Testis (tissue), 3 donors: Measurements from ENCODE around the gene TRPC4AP. TPM values are rescaled to one million over a fixed set of nuclear protein-coding genes. Genes with fewer than 3 reads are reported as not detected.
"Not testable (repeated sequence)": the region's sequence is repeated elsewhere in the genome, so short reads cannot be mapped to it uniquely, and the experiment has no call there.

Source experiments
- DNase-seq: peaks from one replicate; pipeline ENCODE4 v3.0.0-alpha.2; 2019
- H3K27ac ChIP-seq, 2 donors: fragments of 200-600 bp; sonication (generic); one replicate each; pipeline ENCODE4 v1.5.1; 2019
- H3K27me3 ChIP-seq: fragments of 200-600 bp; sonication (generic); one replicate; pipeline ENCODE4 v1.5.1; 2019
- H3K36me3 ChIP-seq: fragments of 200-600 bp; sonication (generic); one replicate; pipeline ENCODE4 v1.5.1; 2017; ENCODE audit warnings: low read depth; ENCODE audit errors: missing control alignments
- H3K4me1 ChIP-seq: fragments of 200-600 bp; sonication (generic); one replicate; pipeline ENCODE4 v1.5.1; 2019
- H3K4me3 ChIP-seq, 2 donors: fragments of 200-600 bp; sonication (generic); one replicate each; pipeline ENCODE4 v1.5.1; 2017 to 2019
- H3K9me3 ChIP-seq: fragments of 200-600 bp; sonication (generic); one replicate; pipeline ENCODE4 v1.5.1; 2017
- POLR2A ChIP-seq: fragments of 450-650 bp; IDR thresholded peaks from one replicate; pipeline ENCODE4 v1.6.1; 2017; ENCODE audit warnings: antibody characterized with exemption, mild to moderate bottlenecking, moderate library complexity
- WGBS, 2 donors: methylation state at CpG; one replicate each; pipeline ENCODE4 v1.1.5; 2018; 5-methylcytosine and 5-hydroxymethylcytosine counted together
- intact Hi-C: fragments of 100-400 bp; cut with DNase I; formaldehyde crosslinking; loops from one replicate; pipeline ENCODE4 v1.15.1; 2023; ENCODE audit warnings: low total_unique reads
- polyA plus RNA-seq: library from polyadenylated mRNA; stranded (reverse); fragments of 350-450 nt; fragmentation: Illumina TruSeq; extraction: RNeasy Lipid Tissue Mini Kit (QIAGEN cat#74804); gene quantifications from one replicate; pipeline ENCODE4 v1.2.3, GENCODE V29; 2014; ENCODE audit warnings: low read depth, low replicate concordance; ENCODE audit not compliant: insufficient read depth
- total RNA-seq, 2 donors: library from RNA; depleted of rRNA; stranded (reverse); fragments of >200 nt; gene quantifications; one replicate each; pipeline ENCODE4 v1.2.3, GENCODE V29; 2016
- TF ChIP-seq, protein P1 (sequence below), 3 experiments: fragments of 450-650 bp in 2 of 3; fragments of 200-600 bp in 1 of 3; sonication (generic) in 1 of 3; IDR thresholded peaks; one replicate each; pipeline ENCODE4 v1.5.1; 2016 to 2019; ENCODE audit warnings: antibody characterized with exemption in 3 of 3, mild to moderate bottlenecking in 2 of 3, moderate library complexity in 1 of 3

The TRPC4AP gene
- total and polyA plus RNA-seq, 3 donors from 2014 or later: 68.8 to 78.4 (median 76.6) TPM

DNA sequence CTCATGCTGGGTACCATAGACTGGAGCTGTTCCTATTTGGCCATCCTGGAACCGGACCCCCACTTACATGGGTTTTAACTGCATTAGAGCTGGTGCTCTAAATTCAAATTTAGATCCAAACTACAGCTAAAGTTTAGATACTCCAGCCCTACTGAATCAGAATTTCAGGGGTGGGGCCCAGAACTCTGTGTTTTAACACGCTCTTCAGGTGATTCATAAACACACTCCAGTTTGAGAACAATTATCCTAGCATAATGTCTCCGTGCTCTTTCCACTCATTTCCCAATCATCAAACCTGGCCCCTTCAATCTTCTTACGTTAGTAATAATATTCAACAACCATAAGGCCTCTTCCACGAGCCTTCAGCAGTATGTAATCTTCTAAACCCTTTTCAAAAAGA is 15.3 kb downstream of the TRPC4AP start:
- intact Hi-C loops: no loop called here
- no peak for TF ChIP-seq POLR2A
- TF ChIP-seq, protein P1, sequence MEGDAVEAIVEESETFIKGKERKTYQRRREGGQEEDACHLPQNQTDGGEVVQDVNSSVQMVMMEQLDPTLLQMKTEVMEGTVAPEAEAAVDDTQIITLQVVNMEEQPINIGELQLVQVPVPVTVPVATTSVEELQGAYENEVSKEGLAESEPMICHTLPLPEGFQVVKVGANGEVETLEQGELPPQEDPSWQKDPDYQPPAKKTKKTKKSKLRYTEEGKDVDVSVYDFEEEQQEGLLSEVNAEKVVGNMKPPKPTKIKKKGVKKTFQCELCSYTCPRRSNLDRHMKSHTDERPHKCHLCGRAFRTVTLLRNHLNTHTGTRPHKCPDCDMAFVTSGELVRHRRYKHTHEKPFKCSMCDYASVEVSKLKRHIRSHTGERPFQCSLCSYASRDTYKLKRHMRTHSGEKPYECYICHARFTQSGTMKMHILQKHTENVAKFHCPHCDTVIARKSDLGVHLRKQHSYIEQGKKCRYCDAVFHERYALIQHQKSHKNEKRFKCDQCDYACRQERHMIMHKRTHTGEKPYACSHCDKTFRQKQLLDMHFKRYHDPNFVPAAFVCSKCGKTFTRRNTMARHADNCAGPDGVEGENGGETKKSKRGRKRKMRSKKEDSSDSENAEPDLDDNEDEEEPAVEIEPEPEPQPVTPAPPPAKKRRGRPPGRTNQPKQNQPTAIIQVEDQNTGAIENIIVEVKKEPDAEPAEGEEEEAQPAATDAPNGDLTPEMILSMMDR (IDR thresholded peaks at IDR 0.05): no peak
- no peak overlapping the region for H3K27ac ChIP-seq
- no peak overlapping the region for H3K4me3 ChIP-seq
- no peaks in the 10 kb centered on the region for H3K36me3 ChIP-seq
- H3K4me1 ChIP-seq: no peaks in the 10 kb centered on the region
- DNase-seq: no peak
- 97 to 100% methylated on average over 5 of the region's 5 CpGs for WGBS, 2 donors
- no peaks in the 10 kb centered on the region for H3K9me3 ChIP-seq
- no peaks in the 10 kb centered on the region for H3K27me3 ChIP-seq

DNA sequence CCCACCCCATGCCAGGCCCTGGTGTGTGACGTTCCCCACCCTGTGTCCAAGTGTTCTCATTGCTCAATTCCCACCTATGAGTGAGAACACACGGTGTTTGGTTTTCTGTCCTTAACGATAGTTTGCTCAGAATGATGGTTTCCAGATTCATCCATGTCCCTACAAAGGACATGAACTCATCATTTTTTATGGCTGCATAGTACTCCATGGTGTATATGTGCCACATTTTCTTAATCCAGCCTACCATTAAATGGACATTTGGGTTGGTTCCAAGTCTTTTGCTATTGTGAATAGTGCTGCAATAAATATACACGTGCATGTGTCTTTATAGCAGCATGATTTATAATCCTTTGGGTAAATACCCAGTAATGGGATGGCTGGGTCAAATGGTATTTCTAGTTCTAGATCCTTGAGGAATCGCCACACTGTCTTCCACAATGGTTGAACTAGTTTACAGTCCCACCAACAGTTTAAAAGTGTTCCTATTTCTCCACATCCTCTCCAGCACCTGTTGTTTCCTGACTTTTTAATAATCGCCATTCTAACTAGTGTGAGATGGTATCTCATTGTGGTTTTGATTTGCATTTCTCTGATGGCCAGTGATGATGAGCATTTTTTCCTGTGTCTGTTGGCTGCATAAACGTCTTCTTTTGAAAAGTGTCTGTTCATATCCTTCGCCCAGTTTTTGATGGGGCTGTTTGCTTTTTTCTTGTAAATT is 21.0 kb downstream of the TRPC4AP start:
- H3K4me1 ChIP-seq, H3K9me3 ChIP-seq, H3K27me3 ChIP-seq, H3K36me3 ChIP-seq, intact Hi-C loops, H3K27ac ChIP-seq, DNase-seq, H3K4me3 ChIP-seq: not testable (repeated sequence)
- WGBS, 2 donors: 90 to 92% methylated on average over 7 to 8 of the region's 8 CpGs

DNA sequence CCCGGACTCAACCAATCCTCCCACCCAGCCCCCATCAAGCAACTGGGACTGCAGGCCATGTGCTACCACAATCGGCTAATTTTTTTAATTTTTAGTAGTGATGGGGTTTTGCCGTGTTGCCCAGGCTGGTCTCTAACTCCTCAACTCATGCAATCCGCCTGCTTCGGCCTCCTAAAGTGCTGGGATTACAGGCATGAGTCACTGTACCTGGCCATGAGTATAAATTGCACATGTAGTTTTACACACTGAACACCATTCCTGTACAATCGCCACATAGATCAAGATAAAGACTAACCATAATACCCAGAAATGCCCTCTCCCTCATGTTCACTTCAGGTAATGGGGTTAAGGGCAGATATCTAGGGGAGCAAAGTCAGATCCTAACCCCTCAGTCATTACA is 26.4 kb downstream of the TRPC4AP start:
- Histone ChIP-seq H3K9me3 (no peaks in the 10 kb centered on the region), H3K27ac (no peak overlapping the region)

DNA sequence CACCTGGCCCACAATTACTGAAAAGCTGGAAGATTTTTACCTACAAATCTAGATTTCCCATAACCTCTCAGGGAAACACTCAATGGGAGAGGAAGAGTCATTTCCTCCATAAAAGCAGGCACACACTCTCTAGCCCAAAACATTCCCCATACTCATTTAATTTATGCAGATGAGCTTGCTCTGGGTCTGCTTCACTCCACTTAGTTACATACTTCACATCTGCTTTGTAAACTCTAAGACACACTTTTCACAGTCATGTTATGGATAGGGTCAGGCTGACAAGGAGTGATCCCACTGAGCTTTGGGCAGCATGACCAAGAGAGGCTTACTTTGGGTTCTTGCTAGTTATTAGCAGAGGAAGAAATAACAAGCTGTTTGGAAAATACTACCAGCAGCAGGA is 27.4 kb downstream of the TRPC4AP start:
- no peak overlapping the region for H3K27ac ChIP-seq
- no peak for DNase-seq
- no peaks in the 10 kb centered on the region for H3K9me3 ChIP-seq
- intact Hi-C loops: no loop called here
- TF ChIP-seq, protein P1 (IDR thresholded peaks at IDR 0.05): no peak
- no peak for TF ChIP-seq POLR2A
- no peak overlapping the region for H3K4me3 ChIP-seq
- peaks cover 6% of the 10 kb centered on the region for H3K4me1 ChIP-seq
- H3K36me3 ChIP-seq: no peaks in the 10 kb centered on the region
- H3K27me3 ChIP-seq: no peaks in the 10 kb centered on the region

More for the DNA sequence above, 26.4 kb downstream of the TRPC4AP start:
- TF ChIP-seq, protein P1 (IDR thresholded peaks at IDR 0.05): no peak
- no peak for TF ChIP-seq POLR2A
- no peaks in the 10 kb centered on the region for H3K27me3 ChIP-seq
- intact Hi-C loops: no loop called here
- no peak for DNase-seq
- 92 to 95% methylated on average over 6 of the region's 6 CpGs for WGBS, 2 donors
- no peak overlapping the region for H3K4me3 ChIP-seq
- H3K36me3 ChIP-seq: no peaks in the 10 kb centered on the region
- peaks cover 6% of the 10 kb centered on the region for H3K4me1 ChIP-seq

DNA sequence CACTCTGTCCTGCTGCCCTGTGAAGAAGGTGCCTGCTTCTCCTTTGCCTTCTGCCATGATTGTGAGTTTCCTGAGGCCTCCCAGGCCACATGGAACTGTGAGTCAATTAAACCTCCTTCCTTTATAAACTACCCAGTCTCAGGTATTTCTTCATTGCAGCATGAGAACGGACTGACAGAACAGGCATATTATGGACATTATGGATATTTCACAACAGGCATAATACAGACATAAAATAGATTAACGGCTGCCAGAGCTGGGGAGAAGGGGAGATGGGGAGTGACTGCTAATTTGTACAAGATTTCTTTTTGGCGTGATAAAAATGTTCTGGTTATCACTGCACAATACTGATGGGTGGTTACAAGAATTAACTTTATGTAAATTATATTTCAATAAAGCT is 29.4 kb downstream of the TRPC4AP start:
- H3K27ac ChIP-seq: no peak overlapping the region
- no peaks in the 10 kb centered on the region for H3K27me3 ChIP-seq
- TF ChIP-seq POLR2A: no peak
- TF ChIP-seq, protein P1 (IDR thresholded peaks at IDR 0.05): no peak
- no peaks in the 10 kb centered on the region for H3K36me3 ChIP-seq
- DNase-seq: no peak
- H3K4me3 ChIP-seq: no peak overlapping the region
- intact Hi-C loops: no loop called here
- 64 to 68% methylated on average over 3 of the region's 3 CpGs for WGBS, 2 donors
- peaks cover 6% of the 10 kb centered on the region for H3K4me1 ChIP-seq
- H3K9me3 ChIP-seq: no peaks in the 10 kb centered on the region
